ENCODE measurements around the gene PLA2G6.

PLA2G6 gene

DNA sequence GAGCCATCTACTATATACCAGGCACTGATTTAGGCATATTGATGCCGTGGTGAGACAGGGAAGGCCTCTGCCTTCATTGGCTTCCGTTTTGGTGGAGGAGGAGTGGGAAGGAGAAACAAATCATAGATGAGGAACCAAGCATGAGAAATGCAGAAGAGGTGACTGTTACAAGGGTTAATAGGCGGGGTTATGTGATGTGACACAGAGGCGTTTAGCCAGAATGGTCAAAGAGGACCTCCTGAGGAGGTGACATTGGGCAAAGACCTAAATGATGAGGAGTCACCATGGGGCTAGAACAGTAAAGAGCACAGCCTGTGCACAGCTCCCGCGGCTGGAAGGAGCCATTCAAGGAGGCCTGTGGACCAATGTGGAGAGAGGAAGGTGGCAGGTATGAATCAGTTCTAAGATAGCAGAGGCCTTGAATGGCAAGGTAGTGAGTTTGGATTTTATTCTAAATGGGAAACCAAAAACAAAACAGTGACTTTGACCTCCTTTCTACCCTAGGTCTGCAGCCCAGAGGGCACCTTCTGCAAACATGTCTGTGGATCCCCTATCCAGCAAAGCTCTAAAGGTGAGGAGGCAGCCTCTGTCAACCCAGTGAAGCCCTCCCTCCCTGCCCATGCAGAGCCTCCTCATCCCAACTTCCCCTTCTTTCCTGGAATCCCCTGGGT is 31.8 kb upstream of the PLA2G6 start:
- Histone ChIP-seq H3K9ac (ENCODE audit: low read length in 2 of 2) (peak overlapping the region in 1 of 2 donors; percentile 5), H3K4me3 (ENCODE audit: low read length in 2 of 2) (no peak overlapping the region), H3K27ac (ENCODE audit: low read length) (no peak overlapping the region)

DNA sequence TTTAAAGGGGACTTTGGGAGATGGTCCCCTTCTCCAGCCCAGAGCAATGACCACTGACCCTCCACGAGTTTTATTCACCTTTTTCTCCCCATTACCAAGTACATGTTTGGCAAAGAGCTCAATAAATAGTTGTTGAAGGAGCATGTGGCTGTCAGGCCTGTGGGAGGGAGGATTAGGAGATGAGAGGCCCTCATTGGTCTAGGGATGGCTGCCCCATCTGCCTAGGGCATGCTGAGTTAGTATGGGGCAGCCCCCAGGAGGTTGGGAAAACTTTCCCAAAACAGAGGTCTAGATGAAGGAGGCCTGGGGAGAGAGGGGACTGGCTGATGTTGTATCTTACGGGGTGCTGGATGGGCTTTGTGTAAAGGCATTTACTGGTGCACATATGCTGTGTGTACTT is 30.8 kb upstream of the PLA2G6 start:
- Histone ChIP-seq H3K9me3 (ENCODE audit: control insufficient read depth in 2 of 2, low read length in 2 of 2) (no peaks in the 10 kb centered on the region), H3K27ac (ENCODE audit: low read length) (no peak overlapping the region), H3K36me3 (ENCODE audit: control insufficient read depth in 2 of 2, insufficient read depth in 2 of 2, low read length in 2 of 2) (no peaks in the 10 kb centered on the region), H3K4me1 (ENCODE audit: control insufficient read depth, insufficient read depth, low read length) (peaks cover 16% of the 10 kb centered on the region), H3K27me3 (ENCODE audit: control insufficient read depth in 1 of 2, insufficient read depth in 2 of 2, low read length in 2 of 2) (no peaks in the 10 kb centered on the region), H3K4me3 (ENCODE audit: low read length in 2 of 2) (no peak overlapping the region), H3K9ac (ENCODE audit: low read length in 2 of 2) (no peak overlapping the region)

More for the DNA sequence above, 31.8 kb upstream of the PLA2G6 start:
- Histone ChIP-seq H3K9me3 (ENCODE audit: control insufficient read depth in 2 of 2, low read length in 2 of 2) (no peaks in the 10 kb centered on the region), H3K36me3 (ENCODE audit: control insufficient read depth in 2 of 2, insufficient read depth in 2 of 2, low read length in 2 of 2) (no peaks in the 10 kb centered on the region), H3K4me1 (ENCODE audit: control insufficient read depth, insufficient read depth, low read length) (peaks cover 25% of the 10 kb centered on the region), H3K27me3 (ENCODE audit: control insufficient read depth in 1 of 2, insufficient read depth in 2 of 2, low read length in 2 of 2) (no peaks in the 10 kb centered on the region)

DNA sequence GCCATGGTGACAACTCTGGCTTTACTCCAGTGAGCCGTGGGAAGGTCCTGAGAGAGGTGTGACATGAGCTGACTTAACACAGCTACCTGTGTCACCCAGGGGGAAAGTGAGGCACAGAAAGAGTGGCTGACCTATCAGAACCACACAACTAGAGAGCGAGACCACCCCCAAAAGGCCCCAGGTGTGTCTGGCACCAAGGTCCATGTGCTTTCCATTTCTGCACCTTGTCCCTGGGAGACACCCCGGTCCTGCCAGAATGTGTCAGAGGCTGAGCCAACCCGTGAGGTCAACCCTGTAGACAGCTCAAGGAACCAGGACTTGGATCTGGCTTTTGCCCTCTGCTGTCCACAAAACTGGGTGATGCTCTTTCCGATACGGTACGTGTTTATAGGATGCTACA is 29.9 kb upstream of the PLA2G6 start:
- Histone ChIP-seq H3K27ac (ENCODE audit: low read length) (no peak overlapping the region), H3K9ac (ENCODE audit: low read length in 2 of 2) (no peak overlapping the region), H3K9me3 (ENCODE audit: control insufficient read depth in 2 of 2, low read length in 2 of 2) (no peaks in the 10 kb centered on the region), H3K27me3 (ENCODE audit: control insufficient read depth in 1 of 2, insufficient read depth in 2 of 2, low read length in 2 of 2) (no peaks in the 10 kb centered on the region), H3K4me1 (ENCODE audit: control insufficient read depth, insufficient read depth, low read length) (peaks cover 16% of the 10 kb centered on the region), H3K36me3 (ENCODE audit: control insufficient read depth in 2 of 2, insufficient read depth in 2 of 2, low read length in 2 of 2) (no peaks in the 10 kb centered on the region), H3K4me3 (ENCODE audit: low read length in 2 of 2) (no peak overlapping the region)

DNA sequence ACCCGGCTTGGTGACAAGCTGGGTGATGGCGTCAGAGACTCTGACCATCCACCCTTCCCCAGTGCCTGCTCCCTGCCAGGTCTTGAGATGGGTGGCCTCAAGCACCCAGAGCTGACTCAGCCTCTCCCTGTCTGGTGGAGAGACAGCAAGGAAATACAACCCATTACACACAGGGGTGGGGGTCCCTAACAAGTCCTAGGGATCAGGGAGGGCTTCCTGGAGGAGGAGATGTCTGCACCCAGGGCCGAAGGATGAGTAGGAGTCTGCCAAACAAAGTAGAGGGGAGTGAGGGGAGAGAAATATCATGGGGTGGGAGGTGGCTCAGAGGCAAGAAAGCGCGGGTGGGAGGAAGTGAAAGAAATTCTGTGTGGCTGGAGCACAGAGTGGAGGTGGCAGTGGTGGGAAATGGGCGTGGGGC is 26.9 kb upstream of the PLA2G6 start:
- Histone ChIP-seq H3K36me3 (ENCODE audit: control insufficient read depth in 2 of 2, insufficient read depth in 2 of 2, low read length in 2 of 2) (no peaks in the 10 kb centered on the region), H3K4me3 (ENCODE audit: low read length in 2 of 2) (no peak overlapping the region), H3K27ac (ENCODE audit: low read length) (no peak overlapping the region), H3K4me1 (ENCODE audit: control insufficient read depth, insufficient read depth, low read length) (peaks cover 24% of the 10 kb centered on the region), H3K9me3 (ENCODE audit: control insufficient read depth in 2 of 2, low read length in 2 of 2) (no peaks in the 10 kb centered on the region), H3K27me3 (ENCODE audit: control insufficient read depth in 1 of 2, insufficient read depth in 2 of 2, low read length in 2 of 2) (no peaks in the 10 kb centered on the region), H3K9ac (ENCODE audit: low read length in 2 of 2) (no peak overlapping the region)

DNA sequence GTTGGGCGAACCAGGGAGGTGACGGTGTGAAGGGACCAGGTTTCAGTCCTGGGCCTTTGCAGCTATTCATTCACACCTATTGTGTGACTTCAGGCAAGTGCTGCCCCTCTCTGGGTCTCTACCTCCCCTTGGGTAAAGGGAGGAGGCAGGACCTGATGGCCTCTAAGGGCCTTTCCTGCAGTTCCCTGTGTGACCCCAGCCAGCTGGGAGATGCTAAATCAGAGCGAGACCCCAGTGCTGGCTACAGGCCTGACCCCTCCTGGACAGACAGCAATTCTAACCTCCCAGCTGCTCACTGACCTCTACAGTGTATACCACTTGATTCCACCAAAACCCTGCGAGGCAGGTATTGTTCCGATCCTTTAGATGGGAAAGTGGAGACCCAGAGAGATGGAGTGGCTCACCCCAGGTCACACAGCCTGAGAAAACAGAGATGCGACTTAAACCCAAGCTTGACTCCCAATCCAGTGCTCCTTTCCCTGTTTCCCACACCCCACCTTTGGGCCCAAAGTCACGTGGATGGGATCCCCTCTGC is 26.3 kb upstream of the PLA2G6 start:
- H3K36me3 ChIP-seq (ENCODE audit: control insufficient read depth in 2 of 2, insufficient read depth in 2 of 2, low read length in 2 of 2), result no peaks in the 10 kb centered on the region
- no peak overlapping the region for H3K27ac ChIP-seq (ENCODE audit: low read length)
- H3K4me1 ChIP-seq (ENCODE audit: control insufficient read depth, insufficient read depth, low read length), result peaks cover 28% of the 10 kb centered on the region
- no peak overlapping the region for H3K4me3 ChIP-seq (ENCODE audit: low read length in 2 of 2)
- no peak overlapping the region for H3K9ac ChIP-seq (ENCODE audit: low read length in 2 of 2)
- no peaks in the 10 kb centered on the region for H3K27me3 ChIP-seq (ENCODE audit: control insufficient read depth in 1 of 2, insufficient read depth in 2 of 2, low read length in 2 of 2)
- no peaks in the 10 kb centered on the region for H3K9me3 ChIP-seq (ENCODE audit: control insufficient read depth in 2 of 2, low read length in 2 of 2)

GRCh38 chr22:38205261-38206128 is 23.9 kb upstream of the PLA2G6 start:
- Histone ChIP-seq H3K27ac (ENCODE audit: low read length) (peak overlapping the region; percentile 75), H3K9me3 (ENCODE audit: control insufficient read depth in 2 of 2, low read length in 2 of 2) (no peaks in the 10 kb centered on the region), H3K9ac (ENCODE audit: low read length in 2 of 2) (peak overlapping the region; percentile 12 to 21), H3K4me3 (ENCODE audit: low read length in 2 of 2) (peak overlapping the region in 1 of 2 donors; percentile 47), H3K27me3 (ENCODE audit: control insufficient read depth in 1 of 2, insufficient read depth in 2 of 2, low read length in 2 of 2) (no peaks in the 10 kb centered on the region), H3K4me1 (ENCODE audit: control insufficient read depth, insufficient read depth, low read length) (peaks cover 43% of the 10 kb centered on the region), H3K36me3 (ENCODE audit: control insufficient read depth in 2 of 2, insufficient read depth in 2 of 2, low read length in 2 of 2) (no peaks in the 10 kb centered on the region)

DNA sequence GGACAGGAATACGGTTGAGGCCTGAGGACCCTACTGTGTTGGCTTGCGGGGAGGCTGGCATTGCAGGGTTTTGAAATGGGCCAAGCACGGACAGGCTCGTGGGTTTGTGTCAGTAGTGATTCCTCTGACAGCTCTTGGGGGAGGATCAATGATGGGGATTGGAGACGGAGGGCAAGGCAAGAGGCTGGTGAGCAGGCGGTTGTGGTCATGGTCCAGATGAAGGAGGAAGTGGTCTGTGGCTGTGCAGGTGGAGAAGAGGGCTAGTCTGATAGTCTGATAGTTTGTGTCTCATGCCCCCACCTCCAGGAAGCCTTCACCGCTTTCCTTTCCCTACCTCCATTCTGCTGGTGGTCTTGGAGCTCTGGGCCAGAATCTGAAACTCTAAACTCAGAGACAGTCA is 23.2 kb upstream of the PLA2G6 start:
- H3K36me3 ChIP-seq (ENCODE audit: control insufficient read depth in 2 of 2, insufficient read depth in 2 of 2, low read length in 2 of 2), result no peaks in the 10 kb centered on the region
- peak overlapping the region in 1 of 2 donors; percentile 47 for H3K4me3 ChIP-seq (ENCODE audit: low read length in 2 of 2)
- H3K4me1 ChIP-seq (ENCODE audit: control insufficient read depth, insufficient read depth, low read length), result peaks cover 43% of the 10 kb centered on the region
- no peaks in the 10 kb centered on the region for H3K9me3 ChIP-seq (ENCODE audit: control insufficient read depth in 2 of 2, low read length in 2 of 2)
- peak overlapping the region; percentile 12 to 21 for H3K9ac ChIP-seq (ENCODE audit: low read length in 2 of 2)
- no peaks in the 10 kb centered on the region for H3K27me3 ChIP-seq (ENCODE audit: control insufficient read depth in 1 of 2, insufficient read depth in 2 of 2, low read length in 2 of 2)
- H3K27ac ChIP-seq (ENCODE audit: low read length), result peak overlapping the region; percentile 75

DNA sequence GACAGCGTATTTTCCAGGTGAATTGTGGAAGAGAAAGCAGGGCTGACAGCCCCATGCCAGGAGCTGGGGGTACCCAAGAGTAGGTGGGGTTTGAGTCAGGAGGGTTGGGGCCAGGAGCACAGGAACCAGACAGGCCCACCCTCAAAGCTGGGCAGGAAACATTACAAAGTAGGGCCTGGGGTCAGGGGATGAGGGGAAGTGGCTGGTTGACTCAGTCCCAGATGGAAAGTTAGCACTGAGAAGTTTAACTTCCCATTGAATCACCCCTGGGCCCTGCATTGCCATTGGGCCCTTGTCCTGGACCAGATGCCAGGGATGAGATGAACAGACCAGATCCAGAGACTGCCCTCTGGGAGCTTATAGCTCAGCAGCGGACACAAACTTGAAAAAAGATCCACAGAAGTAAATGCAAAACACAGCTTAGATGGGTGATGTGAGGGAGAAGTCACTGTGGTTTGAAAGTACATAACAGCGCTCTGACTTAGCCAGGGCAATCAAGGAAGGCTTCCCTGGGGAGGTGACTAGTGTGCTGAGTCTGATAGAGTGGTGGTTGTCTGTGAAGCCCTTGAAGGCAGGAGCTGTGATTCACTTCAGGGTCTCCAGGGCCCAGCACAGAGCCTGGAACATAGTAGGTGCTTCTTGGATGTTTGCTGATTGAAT is 22.4 kb upstream of the PLA2G6 start:
- H3K9me3 ChIP-seq (ENCODE audit: control insufficient read depth in 2 of 2, low read length in 2 of 2), result no peaks in the 10 kb centered on the region
- H3K4me1 ChIP-seq (ENCODE audit: control insufficient read depth, insufficient read depth, low read length), result peaks cover 43% of the 10 kb centered on the region
- H3K36me3 ChIP-seq (ENCODE audit: control insufficient read depth in 2 of 2, insufficient read depth in 2 of 2, low read length in 2 of 2), result no peaks in the 10 kb centered on the region
- no peaks in the 10 kb centered on the region for H3K27me3 ChIP-seq (ENCODE audit: control insufficient read depth in 1 of 2, insufficient read depth in 2 of 2, low read length in 2 of 2)
- H3K4me3 ChIP-seq (ENCODE audit: low read length in 2 of 2), result peak overlapping the region in 1 of 2 donors; percentile 77
- H3K27ac ChIP-seq (ENCODE audit: low read length), result peak overlapping the region; percentile 92
- H3K9ac ChIP-seq (ENCODE audit: low read length in 2 of 2), result peak overlapping the region in 1 of 2 donors; percentile 13

GRCh38 chr22:38203090-38203810 is 21.6 kb upstream of the PLA2G6 start:
- Histone ChIP-seq H3K27ac (ENCODE audit: low read length) (peak overlapping the region; percentile 92), H3K9me3 (ENCODE audit: control insufficient read depth in 2 of 2, low read length in 2 of 2) (no peaks in the 10 kb centered on the region), H3K27me3 (ENCODE audit: control insufficient read depth in 1 of 2, insufficient read depth in 2 of 2, low read length in 2 of 2) (no peaks in the 10 kb centered on the region), H3K9ac (ENCODE audit: low read length in 2 of 2) (peak overlapping the region; percentile 80 to 87), H3K4me3 (ENCODE audit: low read length in 2 of 2) (peak overlapping the region; percentile 55 to 77), H3K36me3 (ENCODE audit: control insufficient read depth in 2 of 2, insufficient read depth in 2 of 2, low read length in 2 of 2) (no peaks in the 10 kb centered on the region), H3K4me1 (ENCODE audit: control insufficient read depth, insufficient read depth, low read length) (peaks cover 43% of the 10 kb centered on the region)
